ENCODE measurements around the gene EPB41L4A.

- TF ChIP-seq POLR2A (IDR thresholded peaks at IDR 0.05): no peak
- no peak for TF ChIP-seq CTCF (IDR thresholded peaks at IDR 0.05)
Observed at GRCh38 chr5:112403069-112403468, 16.0 kb downstream of the EPB41L4A start.
